ENCODE measurements around the gene ACBD6. TPM values are rescaled to one million over a fixed set of nuclear protein-coding genes. Genes with fewer than 3 reads are reported as not detected.

Gene ACBD6
- total RNA-seq, 1 donor from 2014 or later, result 49.1 TPM

- no peaks in the 10 kb centered on the region for H3K4me1 Mint-ChIP-seq (ENCODE audit: unreplicated experiment)
- no peak for TF ChIP-seq CTCF (conservative IDR thresholded peaks at IDR 0.05)
- no peaks in the 10 kb centered on the region for H3K36me3 Mint-ChIP-seq
- H3K27ac Mint-ChIP-seq, result no peak overlapping the region
- no peaks in the 10 kb centered on the region for H3K9me3 Mint-ChIP-seq
- peaks cover 34% of the 10 kb centered on the region for H3K27me3 Mint-ChIP-seq
- DNase-seq (ENCODE audit: extremely low spot score, unreplicated experiment), result no peak
- no peak overlapping the region for H3K4me3 Mint-ChIP-seq
Measured at GRCh38 chr1:180259431-180260338, 242.7 kb downstream of the ACBD6 start.

GRCh38 chr1:180258935-180259334, 243.4 kb downstream of the ACBD6 start:
- Mint-ChIP-seq H3K4me3 (no peak overlapping the region), H3K36me3 (no peaks in the 10 kb centered on the region), H3K4me1 (ENCODE audit: unreplicated experiment) (no peaks in the 10 kb centered on the region), H3K9me3 (no peaks in the 10 kb centered on the region), H3K27ac (no peak overlapping the region), H3K27me3 (peaks cover 37% of the 10 kb centered on the region)
- no peak for DNase-seq (ENCODE audit: extremely low spot score, unreplicated experiment)
- TF ChIP-seq CTCF (conservative IDR thresholded peaks at IDR 0.05), result no peak

- no peak for DNase-seq (ENCODE audit: extremely low spot score, unreplicated experiment)
- no peaks in the 10 kb centered on the region for H3K9me3 Mint-ChIP-seq
- peaks cover 37% of the 10 kb centered on the region for H3K27me3 Mint-ChIP-seq
- peaks cover 4% of the 10 kb centered on the region for H3K4me1 Mint-ChIP-seq (ENCODE audit: unreplicated experiment)
- H3K36me3 Mint-ChIP-seq, result no peaks in the 10 kb centered on the region
- H3K27ac Mint-ChIP-seq, result no peak overlapping the region
- H3K4me3 Mint-ChIP-seq, result no peak overlapping the region
- no peak for TF ChIP-seq CTCF (conservative IDR thresholded peaks at IDR 0.05)
Measured at GRCh38 chr1:180258290-180258689, 244.1 kb downstream of the ACBD6 start.

GRCh38 chr1:180257486-180257885, 244.9 kb downstream of the ACBD6 start:
- DNase-seq (ENCODE audit: extremely low spot score, unreplicated experiment), result no peak
- H3K4me3 Mint-ChIP-seq, result no peak overlapping the region
- H3K4me1 Mint-ChIP-seq (ENCODE audit: unreplicated experiment), result peaks cover 4% of the 10 kb centered on the region

GRCh38 chr1:180257028-180257386, 245.4 kb downstream of the ACBD6 start:
- Mint-ChIP-seq H3K27ac (no peak overlapping the region), H3K36me3 (no peaks in the 10 kb centered on the region), H3K27me3 (peaks cover 39% of the 10 kb centered on the region), H3K9me3 (no peaks in the 10 kb centered on the region), H3K4me1 (ENCODE audit: unreplicated experiment) (peaks cover 4% of the 10 kb centered on the region), H3K4me3 (no peak overlapping the region)
- DNase-seq (ENCODE audit: extremely low spot score, unreplicated experiment), result no peak
- TF ChIP-seq CTCF (conservative IDR thresholded peaks at IDR 0.05), result no peak

More at GRCh38 chr1:180257486-180257885, 244.9 kb downstream of the ACBD6 start:
- Mint-ChIP-seq H3K9me3 (no peaks in the 10 kb centered on the region), H3K27me3 (peaks cover 41% of the 10 kb centered on the region), H3K36me3 (no peaks in the 10 kb centered on the region), H3K27ac (no peak overlapping the region)
- TF ChIP-seq CTCF (conservative IDR thresholded peaks at IDR 0.05), result no peak

Measured in type B pancreatic cell (in vitro differentiated cells).